ENCODE measurements around the gene ITGB1. TPM values are rescaled to one million over a fixed set of nuclear protein-coding genes. Genes with fewer than 3 reads are reported as not detected.

The ITGB1 gene
- total and polyA plus RNA-seq, 2 experiments from 2014 or later = 317 to 439 TPM

DNA sequence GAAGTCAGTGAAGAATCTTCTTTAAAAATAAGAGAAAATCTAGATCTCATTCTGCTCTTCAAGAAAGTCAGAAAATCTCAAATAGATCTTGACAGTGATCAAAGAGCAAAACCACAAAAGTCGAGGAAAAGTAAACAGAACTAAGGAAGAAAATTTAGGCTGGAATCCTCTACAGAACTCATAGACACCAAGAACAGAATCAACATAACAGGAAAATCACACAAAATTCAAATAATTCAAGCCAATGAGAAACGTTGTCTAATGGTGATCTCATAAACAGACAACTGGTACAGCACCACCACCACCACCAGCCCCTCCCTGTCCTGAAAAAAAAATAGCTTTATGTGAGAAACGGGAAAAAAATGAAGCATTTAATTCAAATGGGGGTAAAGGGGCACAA, 6.9 kb downstream of the ITGB1 start (continued):
- TF ChIP-seq CREB1 (CRISPR knock-in tag; IDR thresholded peaks at IDR 0.05; ENCODE audit: low read depth) (no peak), JUNB (IDR thresholded peaks at IDR 0.05; ENCODE audit: unreplicated experiment) (no peak), STAT1 (IDR thresholded peaks at IDR 0.05; ENCODE audit: unreplicated experiment) (no peak)
- TF ChIP-seq, protein P1, sequence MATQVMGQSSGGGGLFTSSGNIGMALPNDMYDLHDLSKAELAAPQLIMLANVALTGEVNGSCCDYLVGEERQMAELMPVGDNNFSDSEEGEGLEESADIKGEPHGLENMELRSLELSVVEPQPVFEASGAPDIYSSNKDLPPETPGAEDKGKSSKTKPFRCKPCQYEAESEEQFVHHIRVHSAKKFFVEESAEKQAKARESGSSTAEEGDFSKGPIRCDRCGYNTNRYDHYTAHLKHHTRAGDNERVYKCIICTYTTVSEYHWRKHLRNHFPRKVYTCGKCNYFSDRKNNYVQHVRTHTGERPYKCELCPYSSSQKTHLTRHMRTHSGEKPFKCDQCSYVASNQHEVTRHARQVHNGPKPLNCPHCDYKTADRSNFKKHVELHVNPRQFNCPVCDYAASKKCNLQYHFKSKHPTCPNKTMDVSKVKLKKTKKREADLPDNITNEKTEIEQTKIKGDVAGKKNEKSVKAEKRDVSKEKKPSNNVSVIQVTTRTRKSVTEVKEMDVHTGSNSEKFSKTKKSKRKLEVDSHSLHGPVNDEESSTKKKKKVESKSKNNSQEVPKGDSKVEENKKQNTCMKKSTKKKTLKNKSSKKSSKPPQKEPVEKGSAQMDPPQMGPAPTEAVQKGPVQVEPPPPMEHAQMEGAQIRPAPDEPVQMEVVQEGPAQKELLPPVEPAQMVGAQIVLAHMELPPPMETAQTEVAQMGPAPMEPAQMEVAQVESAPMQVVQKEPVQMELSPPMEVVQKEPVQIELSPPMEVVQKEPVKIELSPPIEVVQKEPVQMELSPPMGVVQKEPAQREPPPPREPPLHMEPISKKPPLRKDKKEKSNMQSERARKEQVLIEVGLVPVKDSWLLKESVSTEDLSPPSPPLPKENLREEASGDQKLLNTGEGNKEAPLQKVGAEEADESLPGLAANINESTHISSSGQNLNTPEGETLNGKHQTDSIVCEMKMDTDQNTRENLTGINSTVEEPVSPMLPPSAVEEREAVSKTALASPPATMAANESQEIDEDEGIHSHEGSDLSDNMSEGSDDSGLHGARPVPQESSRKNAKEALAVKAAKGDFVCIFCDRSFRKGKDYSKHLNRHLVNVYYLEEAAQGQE (IDR thresholded peaks at IDR 0.05; ENCODE audit: unreplicated experiment) = no peak
- TF ChIP-seq, protein P2, sequence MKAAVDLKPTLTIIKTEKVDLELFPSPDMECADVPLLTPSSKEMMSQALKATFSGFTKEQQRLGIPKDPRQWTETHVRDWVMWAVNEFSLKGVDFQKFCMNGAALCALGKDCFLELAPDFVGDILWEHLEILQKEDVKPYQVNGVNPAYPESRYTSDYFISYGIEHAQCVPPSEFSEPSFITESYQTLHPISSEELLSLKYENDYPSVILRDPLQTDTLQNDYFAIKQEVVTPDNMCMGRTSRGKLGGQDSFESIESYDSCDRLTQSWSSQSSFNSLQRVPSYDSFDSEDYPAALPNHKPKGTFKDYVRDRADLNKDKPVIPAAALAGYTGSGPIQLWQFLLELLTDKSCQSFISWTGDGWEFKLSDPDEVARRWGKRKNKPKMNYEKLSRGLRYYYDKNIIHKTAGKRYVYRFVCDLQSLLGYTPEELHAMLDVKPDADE (IDR thresholded peaks at IDR 0.05) = no peak

DNA sequence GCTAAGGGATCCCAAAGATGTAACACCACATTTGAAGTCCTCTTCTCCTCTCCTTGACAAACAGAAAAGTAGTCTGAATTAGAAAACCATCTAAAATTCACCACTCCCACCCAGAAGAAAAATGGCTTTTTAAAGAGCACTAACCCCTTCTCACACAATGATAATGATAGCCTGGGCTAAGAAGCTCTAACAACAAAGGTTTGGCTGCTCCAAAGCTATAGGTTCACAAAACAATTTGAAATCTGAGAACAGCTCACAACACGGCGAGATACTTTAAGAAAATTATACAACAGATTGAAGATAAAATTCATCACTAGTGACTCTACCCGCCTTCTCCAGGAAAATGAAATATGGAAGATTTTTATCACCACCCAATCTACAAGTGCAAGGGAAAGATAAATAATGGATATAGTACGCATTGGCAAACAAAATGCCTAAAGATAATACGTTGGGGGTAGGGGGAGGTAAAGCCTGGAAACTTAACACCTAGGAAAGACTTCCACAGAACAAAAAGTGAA, 7.4 kb downstream of the ITGB1 start:
- H3F3A ChIP-seq (replicated peaks; ENCODE audit: low read depth) = no peaks in the 10 kb centered on the region
- no peaks in the 10 kb centered on the region for H3K36me3 ChIP-seq (ENCODE audit: insufficient read depth)
- H3K9me2 ChIP-seq (ENCODE audit: insufficient read depth) = no peaks in the 10 kb centered on the region
- peaks cover 42% of the 10 kb centered on the region for H4K20me1 ChIP-seq (replicated peaks; ENCODE audit: insufficient read depth)
- peak overlapping the region; percentile 49 for H3K4me3 ChIP-seq
- no peaks in the 10 kb centered on the region for H3K9me3 Mint-ChIP-seq
- DNase-seq (ENCODE audit: low spot score) = no peak
- H3K4me1 ChIP-seq (ENCODE audit: insufficient read depth) = peaks cover 90% of the 10 kb centered on the region
- H3K27ac ChIP-seq (ENCODE audit: low read depth) = peak overlapping the region; percentile 91
- peaks cover 100% of the 10 kb centered on the region for H3K79me2 ChIP-seq (replicated peaks; ENCODE audit: insufficient read depth)
- no peak overlapping the region for H2AFZ ChIP-seq
- peak overlapping the region; percentile 89 for H3K27ac Mint-ChIP-seq
- peak overlapping the region; percentile 92 for H3K4me2 ChIP-seq
- no peaks in the 10 kb centered on the region for H3K27me3 ChIP-seq (ENCODE audit: insufficient read depth)
- peak overlapping the region; percentile 69 for H3K4me3 Mint-ChIP-seq
- H3K36me3 Mint-ChIP-seq (ENCODE audit: low read depth) = no peaks in the 10 kb centered on the region
- peaks cover 87% of the 10 kb centered on the region for H3K4me1 Mint-ChIP-seq
- peaks cover 2% of the 10 kb centered on the region for H3K27me3 Mint-ChIP-seq (ENCODE audit: insufficient read depth, low read depth, poor library complexity)
- ATAC-seq = peak; percentile 69
- TF ChIP-seq, protein P2 (IDR thresholded peaks at IDR 0.05) = no peak
- TF ChIP-seq POLR2AphosphoS5 (IDR thresholded peaks at IDR 0.05; ENCODE audit: low read depth) = no peak
- TF ChIP-seq JUNB (IDR thresholded peaks at IDR 0.05; ENCODE audit: unreplicated experiment) = no peak
- no peak for TF ChIP-seq STAT1 (IDR thresholded peaks at IDR 0.05; ENCODE audit: unreplicated experiment)

DNA sequence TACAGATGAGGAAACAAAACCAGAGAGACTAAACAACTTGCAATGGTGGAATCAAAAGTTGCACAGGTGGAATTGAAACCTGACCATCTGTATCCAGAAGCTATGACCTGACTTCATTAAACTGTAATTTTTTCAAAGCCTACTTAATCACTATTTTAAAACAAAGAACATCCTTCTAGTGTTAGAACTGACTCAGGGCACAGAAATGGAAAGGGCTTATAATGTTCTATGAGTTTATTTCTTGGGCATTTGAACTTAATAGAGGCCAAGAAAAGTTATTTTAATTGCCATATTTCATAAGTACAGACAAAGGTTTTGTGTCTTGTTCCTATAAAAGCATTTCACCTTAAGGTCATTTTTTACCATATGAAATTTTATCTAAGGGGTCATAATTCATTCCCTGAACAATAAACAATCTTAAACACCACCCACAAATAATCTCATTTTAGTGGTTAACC, 8.8 kb downstream of the ITGB1 start:
- H3K4me2 ChIP-seq = peak overlapping the region; percentile 58
- ATAC-seq (no peak), DNase-seq (ENCODE audit: low spot score) (no peak)
- no peak overlapping the region for H2AFZ ChIP-seq
- Mint-ChIP-seq H3K27me3 (ENCODE audit: insufficient read depth, low read depth, poor library complexity) (no peaks in the 10 kb centered on the region), H3K4me1 (peaks cover 82% of the 10 kb centered on the region), H3K27ac (peak overlapping the region; percentile 77), H3K9me3 (no peaks in the 10 kb centered on the region), H3K4me3 (peak overlapping the region; percentile 35; the same call in 1 of the 3 replicates), H3K36me3 (ENCODE audit: low read depth) (no peaks in the 10 kb centered on the region)
- H4K20me1 ChIP-seq (replicated peaks; ENCODE audit: insufficient read depth) = peaks cover 41% of the 10 kb centered on the region
- H3K36me3 ChIP-seq (ENCODE audit: insufficient read depth) = no peaks in the 10 kb centered on the region
- H3K27me3 ChIP-seq (ENCODE audit: insufficient read depth) = no peaks in the 10 kb centered on the region
- peaks cover 100% of the 10 kb centered on the region for H3K79me2 ChIP-seq (replicated peaks; ENCODE audit: insufficient read depth)
- peaks cover 86% of the 10 kb centered on the region for H3K4me1 ChIP-seq (ENCODE audit: insufficient read depth)
- no peaks in the 10 kb centered on the region for H3F3A ChIP-seq (replicated peaks; ENCODE audit: low read depth)
- H3K4me3 ChIP-seq = peak overlapping the region; percentile 24
- H3K9me2 ChIP-seq (ENCODE audit: insufficient read depth) = no peaks in the 10 kb centered on the region
- H3K27ac ChIP-seq (ENCODE audit: low read depth) = no peak overlapping the region
- no peak for TF ChIP-seq EZH2 (IDR thresholded peaks at IDR 0.05; ENCODE audit: low read depth, unreplicated experiment)
- TF ChIP-seq, protein P2 (IDR thresholded peaks at IDR 0.05) = no peak
- TF ChIP-seq ZNF331 (CRISPR knock-in tag; IDR thresholded peaks at IDR 0.05; ENCODE audit: low read depth) = no peak
- TF ChIP-seq ZNF114 (CRISPR knock-in tag; IDR thresholded peaks at IDR 0.05) = no peak
- no peak for TF ChIP-seq CREB1 (CRISPR knock-in tag; IDR thresholded peaks at IDR 0.05; ENCODE audit: low read depth)
- no peak for TF ChIP-seq POLR2AphosphoS5 (IDR thresholded peaks at IDR 0.05; ENCODE audit: low read depth)
- TF ChIP-seq, protein P3, sequence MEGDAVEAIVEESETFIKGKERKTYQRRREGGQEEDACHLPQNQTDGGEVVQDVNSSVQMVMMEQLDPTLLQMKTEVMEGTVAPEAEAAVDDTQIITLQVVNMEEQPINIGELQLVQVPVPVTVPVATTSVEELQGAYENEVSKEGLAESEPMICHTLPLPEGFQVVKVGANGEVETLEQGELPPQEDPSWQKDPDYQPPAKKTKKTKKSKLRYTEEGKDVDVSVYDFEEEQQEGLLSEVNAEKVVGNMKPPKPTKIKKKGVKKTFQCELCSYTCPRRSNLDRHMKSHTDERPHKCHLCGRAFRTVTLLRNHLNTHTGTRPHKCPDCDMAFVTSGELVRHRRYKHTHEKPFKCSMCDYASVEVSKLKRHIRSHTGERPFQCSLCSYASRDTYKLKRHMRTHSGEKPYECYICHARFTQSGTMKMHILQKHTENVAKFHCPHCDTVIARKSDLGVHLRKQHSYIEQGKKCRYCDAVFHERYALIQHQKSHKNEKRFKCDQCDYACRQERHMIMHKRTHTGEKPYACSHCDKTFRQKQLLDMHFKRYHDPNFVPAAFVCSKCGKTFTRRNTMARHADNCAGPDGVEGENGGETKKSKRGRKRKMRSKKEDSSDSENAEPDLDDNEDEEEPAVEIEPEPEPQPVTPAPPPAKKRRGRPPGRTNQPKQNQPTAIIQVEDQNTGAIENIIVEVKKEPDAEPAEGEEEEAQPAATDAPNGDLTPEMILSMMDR (conservative IDR thresholded peaks at IDR 0.05; ENCODE audit: low read depth in 2 of 2) = no peak
- no peak for TF ChIP-seq STAT1 (IDR thresholded peaks at IDR 0.05; ENCODE audit: unreplicated experiment)
- no peak for TF ChIP-seq NANOG (IDR thresholded peaks at IDR 0.05; ENCODE audit: borderline replicate concordance)
